Activated T-helper 17 cell treated with anti-CD3 and anti-CD28 coated beads, Interleukin-2, amount 50 U/mL, for 72 hours (primary cell): ENCODE data around the gene FLVCR1. TPM values are rescaled to one million over a fixed set of nuclear protein-coding genes. Genes with fewer than 3 reads are reported as not detected.
A peak's percentile ranks its signal among the peaks of the same experiment; 100 is the strongest.

Experiments used
- ATAC-seq: fragments of 150-1000 bp; cut with Tn5 transposase; replicated peaks from 2 replicates; pipeline ENCODE4 v1.10.0; 2021; ENCODE audit warnings: mild to moderate bottlenecking, moderate library complexity
- H3K27ac Mint-ChIP-seq: one replicate; pipeline ENCODE4 v1.8.0; 2022; ENCODE audit warnings: mixed read lengths
- H3K27me3 Mint-ChIP-seq: one replicate; pipeline ENCODE4 v1.8.0; 2022; ENCODE audit warnings: mixed read lengths
- H3K36me3 Mint-ChIP-seq: one replicate; pipeline ENCODE4 v1.8.0; 2022; ENCODE audit warnings: low read depth, mild to moderate bottlenecking, mixed read lengths
- H3K4me1 Mint-ChIP-seq: one replicate; pipeline ENCODE4 v1.8.0; 2022; ENCODE audit warnings: mixed read lengths
- H3K4me3 Mint-ChIP-seq: one replicate; pipeline ENCODE4 v1.8.0; 2022; ENCODE audit warnings: mild to moderate bottlenecking, mixed read lengths
- H3K9me3 Mint-ChIP-seq: one replicate; pipeline ENCODE4 v1.8.0; 2022; ENCODE audit warnings: mixed read lengths
- total RNA-seq, 2 donors: library from RNA; stranded (reverse); gene quantifications; one replicate each; pipeline ENCODE4 v1.2.3, GENCODE V29; 2022

FLVCR1 gene
- total RNA-seq, 2 donors from 2014 or later = 9.7 to 22.9 TPM

DNA sequence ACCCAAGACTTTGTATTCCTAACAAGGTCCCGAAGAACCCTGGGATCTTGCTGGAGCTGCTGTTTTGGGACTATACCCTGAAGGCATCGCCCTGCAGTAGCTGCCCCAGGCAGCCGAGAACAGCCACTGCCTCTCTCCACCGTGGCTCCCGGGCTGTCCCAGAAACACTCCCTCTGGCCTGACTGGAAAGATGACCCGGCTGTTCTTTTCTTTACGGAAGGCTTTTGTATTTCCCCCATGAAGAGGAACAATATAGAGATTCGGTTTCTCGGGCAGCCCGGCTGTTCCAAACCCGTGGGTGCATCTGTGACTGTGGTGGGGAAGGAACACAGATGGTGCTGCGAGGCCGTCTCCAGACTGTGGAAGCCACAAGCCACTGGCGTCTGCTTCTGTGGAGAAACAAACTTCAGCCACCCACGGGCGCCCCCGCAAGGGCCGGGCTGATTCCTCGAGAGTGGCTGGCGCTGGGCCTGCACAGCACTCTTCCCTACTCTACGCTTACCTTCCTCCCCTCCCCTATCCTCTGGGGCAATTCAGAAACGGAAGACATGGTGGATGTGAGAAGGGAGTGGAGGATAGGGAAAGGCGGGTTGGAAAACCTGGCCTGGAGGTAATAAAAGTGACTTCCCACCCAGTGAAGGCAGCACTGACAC, 58.5 kb downstream of the FLVCR1 start:
- Mint-ChIP-seq H3K4me3 (no peak overlapping the region), H3K27ac (no peak overlapping the region), H3K9me3 (no peaks in the 10 kb centered on the region), H3K36me3 (no peaks in the 10 kb centered on the region), H3K4me1 (no peaks in the 10 kb centered on the region), H3K27me3 (peaks cover 21% of the 10 kb centered on the region)
- ATAC-seq = no peak

DNA sequence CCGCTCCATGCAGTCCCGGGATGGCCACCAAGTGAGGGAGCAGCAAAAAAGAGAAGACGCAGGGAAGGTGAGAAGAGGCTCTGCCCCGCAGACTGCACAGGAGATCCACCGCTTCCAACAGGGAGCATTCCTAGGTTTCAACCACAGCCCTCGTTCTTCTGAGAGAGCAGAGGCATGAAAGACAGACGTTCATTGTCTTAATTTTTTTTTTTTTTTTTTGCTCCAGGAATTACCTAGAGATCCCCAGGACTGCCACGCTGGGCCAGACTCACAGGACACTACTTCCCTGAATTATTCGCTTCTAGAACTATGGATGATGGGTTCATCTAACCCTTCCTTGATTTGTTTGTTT, 59.0 kb downstream of the FLVCR1 start:
- peaks cover 21% of the 10 kb centered on the region for H3K27me3 Mint-ChIP-seq
- no peak overlapping the region for H3K4me3 Mint-ChIP-seq
- ATAC-seq = no peak
- H3K9me3 Mint-ChIP-seq = no peaks in the 10 kb centered on the region
- H3K4me1 Mint-ChIP-seq = no peaks in the 10 kb centered on the region
- H3K36me3 Mint-ChIP-seq = no peaks in the 10 kb centered on the region
- no peak overlapping the region for H3K27ac Mint-ChIP-seq

- no peak overlapping the region for H3K4me3 Mint-ChIP-seq
- H3K36me3 Mint-ChIP-seq = no peaks in the 10 kb centered on the region
- ATAC-seq = no peak
- no peaks in the 10 kb centered on the region for H3K9me3 Mint-ChIP-seq
- H3K4me1 Mint-ChIP-seq = no peaks in the 10 kb centered on the region
- peaks cover 24% of the 10 kb centered on the region for H3K27me3 Mint-ChIP-seq
- H3K27ac Mint-ChIP-seq = no peak overlapping the region
Observed at GRCh38 chr1:212917858-212918257, 59.8 kb downstream of the FLVCR1 start.

DNA sequence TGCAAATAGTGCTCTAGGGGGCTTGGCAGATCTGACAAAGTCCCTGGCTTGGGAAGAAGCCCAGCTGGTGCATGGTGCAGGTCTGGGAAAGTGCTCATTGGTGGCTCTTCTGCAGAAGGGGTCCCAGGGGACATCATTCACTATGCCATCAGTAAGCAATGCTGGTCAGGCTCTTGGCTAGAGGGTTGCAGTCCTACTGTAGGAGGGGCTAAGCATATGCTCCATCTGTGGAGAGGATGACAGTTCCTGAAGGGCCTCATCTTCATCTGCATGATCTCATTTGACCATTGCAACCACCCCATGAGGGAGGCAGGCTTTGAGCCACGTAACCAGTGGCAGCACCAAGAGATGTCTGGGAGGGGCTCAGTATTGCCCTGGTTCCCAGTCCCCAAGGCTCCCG, 60.7 kb downstream of the FLVCR1 start:
- Mint-ChIP-seq H3K9me3 (no peaks in the 10 kb centered on the region), H3K4me1 (no peaks in the 10 kb centered on the region), H3K27me3 (peaks cover 24% of the 10 kb centered on the region), H3K27ac (no peak overlapping the region), H3K36me3 (no peaks in the 10 kb centered on the region), H3K4me3 (no peak overlapping the region)
- no peak for ATAC-seq

- no peaks in the 10 kb centered on the region for H3K9me3 Mint-ChIP-seq
- H3K27me3 Mint-ChIP-seq = peaks cover 27% of the 10 kb centered on the region
- no peaks in the 10 kb centered on the region for H3K36me3 Mint-ChIP-seq
Observed at GRCh38 chr1:212920246-212920645, 62.2 kb downstream of the FLVCR1 start.

DNA sequence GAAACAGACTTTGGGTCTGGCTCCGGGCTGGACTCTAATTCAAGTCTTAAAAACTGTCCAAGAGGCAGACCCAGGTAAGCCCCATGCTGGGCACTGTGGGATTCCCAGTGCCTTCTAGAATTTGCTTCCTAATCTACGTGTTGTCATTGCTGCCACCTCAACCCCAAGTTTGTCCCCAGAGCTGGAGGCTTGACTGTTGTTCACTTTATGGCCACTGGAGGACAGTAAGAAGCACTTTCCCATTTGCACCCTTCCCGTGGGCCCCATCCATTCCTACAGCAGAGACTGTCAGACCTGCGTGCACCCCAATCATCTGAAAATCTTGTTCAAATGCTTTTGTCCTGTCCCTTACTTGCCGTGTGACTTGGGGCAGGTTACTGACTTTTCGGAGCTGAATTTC, 62.8 kb downstream of the FLVCR1 start:
- H3K9me3 Mint-ChIP-seq = no peaks in the 10 kb centered on the region
- ATAC-seq = no peak
- H3K27ac Mint-ChIP-seq = no peak overlapping the region
- peaks cover 27% of the 10 kb centered on the region for H3K27me3 Mint-ChIP-seq
- H3K36me3 Mint-ChIP-seq = no peaks in the 10 kb centered on the region
- H3K4me1 Mint-ChIP-seq = no peaks in the 10 kb centered on the region
- H3K4me3 Mint-ChIP-seq = no peak overlapping the region

More at GRCh38 chr1:212920246-212920645, 62.2 kb downstream of the FLVCR1 start:
- no peak overlapping the region for H3K27ac Mint-ChIP-seq
- ATAC-seq = peak; percentile 23
- H3K4me1 Mint-ChIP-seq = no peaks in the 10 kb centered on the region
- H3K4me3 Mint-ChIP-seq = no peak overlapping the region

DNA sequence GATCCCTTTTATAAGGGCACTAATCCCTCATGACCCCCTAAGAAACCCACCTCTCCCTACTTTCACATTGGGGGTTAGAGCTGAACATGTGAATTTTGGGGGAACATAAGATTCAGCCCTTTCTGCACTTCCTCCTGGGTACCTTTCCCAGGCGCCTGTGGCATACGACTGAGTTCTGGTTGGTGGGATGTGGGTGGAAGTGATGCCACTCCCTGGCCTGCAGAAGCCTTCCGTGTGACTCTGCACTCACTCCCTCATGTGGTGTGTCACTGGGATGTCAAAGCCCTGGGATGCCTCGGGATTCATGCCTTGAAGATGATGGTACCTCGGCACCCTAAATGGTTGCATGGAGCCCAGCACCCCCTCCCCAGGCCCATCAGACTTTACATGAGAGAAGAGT, 63.9 kb downstream of the FLVCR1 start:
- Mint-ChIP-seq H3K36me3 (no peaks in the 10 kb centered on the region), H3K9me3 (no peaks in the 10 kb centered on the region), H3K4me3 (no peak overlapping the region), H3K27ac (no peak overlapping the region), H3K27me3 (peaks cover 20% of the 10 kb centered on the region), H3K4me1 (no peaks in the 10 kb centered on the region)
- no peak for ATAC-seq

DNA sequence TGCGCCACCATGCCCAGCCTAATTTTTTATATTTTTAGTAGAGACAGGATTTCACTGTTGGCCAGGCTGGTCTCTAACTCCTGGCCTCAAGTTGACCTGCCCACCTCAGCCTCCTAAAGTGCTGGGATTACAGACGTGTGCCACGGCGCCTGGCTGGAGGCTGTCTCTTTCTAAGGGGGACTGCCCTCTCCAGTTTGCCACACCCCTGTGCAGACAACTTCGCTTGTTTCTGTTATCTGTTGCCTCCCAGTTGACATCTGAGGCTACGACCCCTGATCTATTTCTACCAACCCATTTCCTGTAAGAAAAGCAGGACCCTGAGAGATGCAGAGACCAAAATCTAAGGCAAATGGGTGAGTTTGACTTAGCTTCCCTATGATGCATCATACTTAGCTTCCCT, 68.3 kb downstream of the FLVCR1 start:
- Mint-ChIP-seq H3K9me3 (no peaks in the 10 kb centered on the region), H3K4me3 (no peak overlapping the region), H3K36me3 (no peaks in the 10 kb centered on the region), H3K27ac (no peak overlapping the region), H3K27me3 (peaks cover 6% of the 10 kb centered on the region), H3K4me1 (no peaks in the 10 kb centered on the region)
- no peak for ATAC-seq

- Mint-ChIP-seq H3K9me3 (no peaks in the 10 kb centered on the region), H3K4me1 (no peaks in the 10 kb centered on the region), H3K27ac (no peak overlapping the region), H3K27me3 (peaks cover 3% of the 10 kb centered on the region), H3K4me3 (no peak overlapping the region), H3K36me3 (no peaks in the 10 kb centered on the region)
- no peak for ATAC-seq
Observed at GRCh38 chr1:212928323-212929291, 70.5 kb downstream of the FLVCR1 start.

GRCh38 chr1:212930986-212931678, 73.1 kb downstream of the FLVCR1 start:
- H3K36me3 Mint-ChIP-seq = no peaks in the 10 kb centered on the region
- ATAC-seq = no peak
- H3K9me3 Mint-ChIP-seq = no peaks in the 10 kb centered on the region
- H3K27ac Mint-ChIP-seq = no peak overlapping the region
- peaks cover 2% of the 10 kb centered on the region for H3K27me3 Mint-ChIP-seq
- H3K4me3 Mint-ChIP-seq = no peak overlapping the region
- H3K4me1 Mint-ChIP-seq = no peaks in the 10 kb centered on the region

- Mint-ChIP-seq H3K27ac (no peak overlapping the region), H3K27me3 (peaks cover 4% of the 10 kb centered on the region), H3K9me3 (no peaks in the 10 kb centered on the region), H3K4me1 (no peaks in the 10 kb centered on the region), H3K4me3 (no peak overlapping the region), H3K36me3 (no peaks in the 10 kb centered on the region)
- ATAC-seq = no peak
Observed at GRCh38 chr1:212933815-212934471, 75.9 kb downstream of the FLVCR1 start.

- Mint-ChIP-seq H3K9me3 (no peaks in the 10 kb centered on the region), H3K27ac (no peak overlapping the region), H3K4me1 (no peaks in the 10 kb centered on the region), H3K27me3 (peaks cover 10% of the 10 kb centered on the region), H3K4me3 (no peak overlapping the region), H3K36me3 (no peaks in the 10 kb centered on the region)
- ATAC-seq = no peak
Observed at GRCh38 chr1:212935387-212935981, 77.4 kb downstream of the FLVCR1 start.

DNA sequence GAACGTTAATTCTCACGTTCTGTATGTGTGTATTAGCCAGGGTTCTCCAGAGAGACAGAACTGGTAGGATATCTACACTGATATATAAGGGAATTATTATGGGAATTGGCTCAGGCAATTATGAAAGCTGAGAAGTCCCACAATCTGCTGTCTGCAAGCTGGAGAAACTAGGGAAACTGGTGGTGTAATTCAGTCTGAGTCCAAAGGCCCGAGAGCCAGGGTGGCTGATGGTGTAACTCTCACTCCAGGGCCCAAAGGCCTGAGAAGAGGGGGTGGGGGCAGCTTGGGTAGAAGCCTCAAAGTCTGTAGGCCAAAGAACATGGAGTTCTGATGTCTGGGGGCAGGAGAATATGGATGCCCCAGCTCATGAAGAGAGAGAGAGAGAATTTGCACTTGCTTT, 79.0 kb downstream of the FLVCR1 start:
- Mint-ChIP-seq H3K9me3 (no peaks in the 10 kb centered on the region), H3K27ac (no peak overlapping the region), H3K36me3 (no peaks in the 10 kb centered on the region), H3K4me3 (no peak overlapping the region), H3K27me3 (peaks cover 10% of the 10 kb centered on the region), H3K4me1 (no peaks in the 10 kb centered on the region)
- no peak for ATAC-seq

GRCh38 chr1:212938846-212939245, 80.8 kb downstream of the FLVCR1 start:
- H3K9me3 Mint-ChIP-seq = no peaks in the 10 kb centered on the region
- H3K27me3 Mint-ChIP-seq = peaks cover 10% of the 10 kb centered on the region
- no peak for ATAC-seq
- H3K36me3 Mint-ChIP-seq = no peaks in the 10 kb centered on the region
- no peak overlapping the region for H3K4me3 Mint-ChIP-seq
- no peak overlapping the region for H3K27ac Mint-ChIP-seq
- no peaks in the 10 kb centered on the region for H3K4me1 Mint-ChIP-seq
